ENCODE results near the gene PARP16.

DNA sequence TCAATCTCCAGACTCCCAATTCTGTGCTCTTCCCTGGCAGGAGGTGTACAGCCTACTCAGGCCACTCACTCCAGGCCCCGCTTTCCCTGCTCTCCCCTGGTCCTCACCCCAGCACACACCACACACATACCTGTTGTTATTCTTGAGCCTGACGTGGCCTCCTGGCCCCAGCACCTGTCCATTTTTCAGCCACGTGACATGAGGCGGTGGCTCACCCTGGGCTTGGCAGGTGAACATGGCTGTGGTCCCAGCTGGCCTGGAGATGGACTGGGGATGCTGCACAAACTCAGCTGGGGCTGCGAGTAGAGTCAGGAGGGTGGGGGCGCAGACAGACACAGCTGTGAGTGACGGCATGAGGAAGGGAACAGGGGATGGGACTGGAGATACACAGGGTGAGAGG is 45.1 kb upstream of the PARP16 start:
- TF ChIP-seq, protein P1, sequence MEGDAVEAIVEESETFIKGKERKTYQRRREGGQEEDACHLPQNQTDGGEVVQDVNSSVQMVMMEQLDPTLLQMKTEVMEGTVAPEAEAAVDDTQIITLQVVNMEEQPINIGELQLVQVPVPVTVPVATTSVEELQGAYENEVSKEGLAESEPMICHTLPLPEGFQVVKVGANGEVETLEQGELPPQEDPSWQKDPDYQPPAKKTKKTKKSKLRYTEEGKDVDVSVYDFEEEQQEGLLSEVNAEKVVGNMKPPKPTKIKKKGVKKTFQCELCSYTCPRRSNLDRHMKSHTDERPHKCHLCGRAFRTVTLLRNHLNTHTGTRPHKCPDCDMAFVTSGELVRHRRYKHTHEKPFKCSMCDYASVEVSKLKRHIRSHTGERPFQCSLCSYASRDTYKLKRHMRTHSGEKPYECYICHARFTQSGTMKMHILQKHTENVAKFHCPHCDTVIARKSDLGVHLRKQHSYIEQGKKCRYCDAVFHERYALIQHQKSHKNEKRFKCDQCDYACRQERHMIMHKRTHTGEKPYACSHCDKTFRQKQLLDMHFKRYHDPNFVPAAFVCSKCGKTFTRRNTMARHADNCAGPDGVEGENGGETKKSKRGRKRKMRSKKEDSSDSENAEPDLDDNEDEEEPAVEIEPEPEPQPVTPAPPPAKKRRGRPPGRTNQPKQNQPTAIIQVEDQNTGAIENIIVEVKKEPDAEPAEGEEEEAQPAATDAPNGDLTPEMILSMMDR (IDR thresholded peaks at IDR 0.05): no peak
- no peak for TF ChIP-seq POLR2A (IDR thresholded peaks at IDR 0.05)

Measured in vagina (tissue), 2 donors.